Measurements from ENCODE around the gene KIAA1549. TPM values are rescaled to one million over a fixed set of nuclear protein-coding genes. Genes with fewer than 3 reads are reported as not detected.
"Not testable (repeated sequence)": the region's sequence is repeated elsewhere in the genome, so short reads cannot be mapped to it uniquely, and the experiment has no call there.

KIAA1549 gene
- total and polyA plus RNA-seq, 2 donors = 0.48 to 1.9 TPM

GRCh38 chr7:138822867-138823535, 158.2 kb downstream of the KIAA1549 start:
- H3K27me3 ChIP-seq (ENCODE audit: control insufficient read depth in 2 of 2, insufficient read depth in 1 of 2, low read length in 1 of 2) = no peaks in the 10 kb centered on the region
- H3K36me3 ChIP-seq (ENCODE audit: control insufficient read depth in 2 of 2, insufficient read depth in 2 of 2, low read length in 1 of 2) = no peaks in the 10 kb centered on the region
- H3K9me3 ChIP-seq (ENCODE audit: control insufficient read depth in 2 of 2, insufficient read depth in 1 of 2, low read length in 1 of 2) = peaks cover 0 to 4% of the 10 kb centered on the region in 2 donors
- DNase-seq (ENCODE audit: low read depth in 6 of 9, low spot score in 9 of 9) = no peak
- H3K4me3 ChIP-seq (ENCODE audit: low read length in 2 of 2) = no peak overlapping the region
- no peak overlapping the region for H3K27ac ChIP-seq (ENCODE audit: low read depth in 1 of 2, low read length in 1 of 2)
- WGBS = 93% methylated on average over 11 of the region's 11 CpGs
- H3K4me1 ChIP-seq (ENCODE audit: control insufficient read depth in 2 of 2, insufficient read depth in 2 of 2, low read length in 2 of 2) = peaks cover 0 to 5% of the 10 kb centered on the region in 2 donors

GRCh38 chr7:138821912-138822311, 159.3 kb downstream of the KIAA1549 start:
- no peak for DNase-seq (ENCODE audit: low read depth in 6 of 9, low spot score in 9 of 9)
- H3K27ac ChIP-seq (ENCODE audit: low read depth in 1 of 2, low read length in 1 of 2) = no peak overlapping the region
- H3K4me3 ChIP-seq (ENCODE audit: low read length in 2 of 2) = no peak overlapping the region
- WGBS = 97% methylated on average over 7 of the region's 7 CpGs
- H3K27me3 ChIP-seq (ENCODE audit: control insufficient read depth in 2 of 2, insufficient read depth in 1 of 2, low read length in 1 of 2) = no peaks in the 10 kb centered on the region
- no peaks in the 10 kb centered on the region for H3K36me3 ChIP-seq (ENCODE audit: control insufficient read depth in 2 of 2, insufficient read depth in 2 of 2, low read length in 1 of 2)
- H3K4me1 ChIP-seq (ENCODE audit: control insufficient read depth in 2 of 2, insufficient read depth in 2 of 2, low read length in 2 of 2) = peaks cover 0 to 5% of the 10 kb centered on the region in 2 donors
- peaks cover 0 to 4% of the 10 kb centered on the region in 2 donors for H3K9me3 ChIP-seq (ENCODE audit: control insufficient read depth in 2 of 2, insufficient read depth in 1 of 2, low read length in 1 of 2)

GRCh38 chr7:138819625-138820024, 161.6 kb downstream of the KIAA1549 start:
- Histone ChIP-seq H3K36me3 (ENCODE audit: control insufficient read depth in 2 of 2, insufficient read depth in 2 of 2, low read length in 1 of 2) (no peaks in the 10 kb centered on the region), H3K27ac (ENCODE audit: low read depth in 1 of 2, low read length in 1 of 2) (no peak overlapping the region), H3K4me1 (ENCODE audit: control insufficient read depth in 2 of 2, insufficient read depth in 2 of 2, low read length in 2 of 2) (no peaks in the 10 kb centered on the region), H3K4me3 (ENCODE audit: low read length in 2 of 2) (no peak overlapping the region), H3K9me3 (ENCODE audit: control insufficient read depth in 2 of 2, insufficient read depth in 1 of 2, low read length in 1 of 2) (no peaks in the 10 kb centered on the region), H3K27me3 (ENCODE audit: control insufficient read depth in 2 of 2, insufficient read depth in 1 of 2, low read length in 1 of 2) (no peaks in the 10 kb centered on the region)
- no peak for DNase-seq (ENCODE audit: low read depth in 6 of 9, low spot score in 9 of 9)
- 97% methylated on average over 3 of the region's 3 CpGs for WGBS

GRCh38 chr7:138816650-138817049, 164.5 kb downstream of the KIAA1549 start:
- DNase-seq (ENCODE audit: low read depth in 6 of 9, low spot score in 9 of 9) = no peak
- Histone ChIP-seq H3K4me3 (ENCODE audit: low read length in 2 of 2) (no peak overlapping the region), H3K36me3 (ENCODE audit: control insufficient read depth in 2 of 2, insufficient read depth in 2 of 2, low read length in 1 of 2) (no peaks in the 10 kb centered on the region), H3K27me3 (ENCODE audit: control insufficient read depth in 2 of 2, insufficient read depth in 1 of 2, low read length in 1 of 2) (no peaks in the 10 kb centered on the region), H3K27ac (ENCODE audit: low read depth in 1 of 2, low read length in 1 of 2) (no peak overlapping the region), H3K9me3 (ENCODE audit: control insufficient read depth in 2 of 2, insufficient read depth in 1 of 2, low read length in 1 of 2) (no peaks in the 10 kb centered on the region), H3K4me1 (ENCODE audit: control insufficient read depth in 2 of 2, insufficient read depth in 2 of 2, low read length in 2 of 2) (no peaks in the 10 kb centered on the region)
- 93% methylated on average over 1 of the region's 1 CpG for WGBS

- Histone ChIP-seq H3K36me3 (ENCODE audit: control insufficient read depth in 2 of 2, insufficient read depth in 2 of 2, low read length in 1 of 2) (no peaks in the 10 kb centered on the region), H3K27me3 (ENCODE audit: control insufficient read depth in 2 of 2, insufficient read depth in 1 of 2, low read length in 1 of 2) (no peaks in the 10 kb centered on the region), H3K27ac (ENCODE audit: low read depth in 1 of 2, low read length in 1 of 2) (no peak overlapping the region), H3K4me1 (ENCODE audit: control insufficient read depth in 2 of 2, insufficient read depth in 2 of 2, low read length in 2 of 2) (no peaks in the 10 kb centered on the region), H3K4me3 (ENCODE audit: low read length in 2 of 2) (no peak overlapping the region), H3K9me3 (ENCODE audit: control insufficient read depth in 2 of 2, insufficient read depth in 1 of 2, low read length in 1 of 2) (no peaks in the 10 kb centered on the region)
- DNase-seq (ENCODE audit: low read depth in 6 of 9, low spot score in 9 of 9) = no peak
- WGBS = 96% methylated on average over 1 of the region's 1 CpG
Measured at GRCh38 chr7:138814816-138815332, 166.3 kb downstream of the KIAA1549 start.

- Histone ChIP-seq H3K27ac (ENCODE audit: low read depth in 1 of 2, low read length in 1 of 2) (no peak overlapping the region), H3K9me3 (ENCODE audit: control insufficient read depth in 2 of 2, insufficient read depth in 1 of 2, low read length in 1 of 2) (no peaks in the 10 kb centered on the region), H3K4me1 (ENCODE audit: control insufficient read depth in 2 of 2, insufficient read depth in 2 of 2, low read length in 2 of 2) (no peaks in the 10 kb centered on the region), H3K27me3 (ENCODE audit: control insufficient read depth in 2 of 2, insufficient read depth in 1 of 2, low read length in 1 of 2) (no peaks in the 10 kb centered on the region), H3K36me3 (ENCODE audit: control insufficient read depth in 2 of 2, insufficient read depth in 2 of 2, low read length in 1 of 2) (no peaks in the 10 kb centered on the region), H3K4me3 (ENCODE audit: low read length in 2 of 2) (no peak overlapping the region)
- WGBS = 11% methylated on average over 2 of the region's 2 CpGs
- DNase-seq (ENCODE audit: low read depth in 6 of 9, low spot score in 9 of 9) = peak in 1 of 9 donors; percentile 10
Measured at GRCh38 chr7:138813945-138814344, 167.2 kb downstream of the KIAA1549 start.

GRCh38 chr7:138811327-138811726, 169.9 kb downstream of the KIAA1549 start:
- not testable (repeated sequence) for H3K4me3 ChIP-seq (ENCODE audit: low read length in 2 of 2)
- WGBS = 100% methylated on average over 2 of the region's 2 CpGs

GRCh38 chr7:138809346-138809745, 171.8 kb downstream of the KIAA1549 start:
- DNase-seq (ENCODE audit: low read depth in 6 of 9, low spot score in 9 of 9) = no peak
- H3K27ac ChIP-seq (ENCODE audit: low read depth in 1 of 2, low read length in 1 of 2) = no peak overlapping the region
- no peaks in the 10 kb centered on the region for H3K4me1 ChIP-seq (ENCODE audit: control insufficient read depth in 2 of 2, insufficient read depth in 2 of 2, low read length in 2 of 2)
- no peaks in the 10 kb centered on the region for H3K27me3 ChIP-seq (ENCODE audit: control insufficient read depth in 2 of 2, insufficient read depth in 1 of 2, low read length in 1 of 2)
- H3K4me3 ChIP-seq (ENCODE audit: low read length in 2 of 2) = no peak overlapping the region
- no peaks in the 10 kb centered on the region for H3K9me3 ChIP-seq (ENCODE audit: control insufficient read depth in 2 of 2, insufficient read depth in 1 of 2, low read length in 1 of 2)
- WGBS = 96% methylated on average over 4 of the region's 4 CpGs
- H3K36me3 ChIP-seq (ENCODE audit: control insufficient read depth in 2 of 2, insufficient read depth in 2 of 2, low read length in 1 of 2) = no peaks in the 10 kb centered on the region

More at GRCh38 chr7:138811327-138811726, 169.9 kb downstream of the KIAA1549 start:
- H3K27me3 ChIP-seq (ENCODE audit: control insufficient read depth in 2 of 2, insufficient read depth in 1 of 2, low read length in 1 of 2); H3K4me1 ChIP-seq (ENCODE audit: control insufficient read depth in 2 of 2, insufficient read depth in 2 of 2, low read length in 2 of 2); DNase-seq (ENCODE audit: low read depth in 6 of 9, low spot score in 9 of 9); H3K9me3 ChIP-seq (ENCODE audit: control insufficient read depth in 2 of 2, insufficient read depth in 1 of 2, low read length in 1 of 2); H3K27ac ChIP-seq (ENCODE audit: low read depth in 1 of 2, low read length in 1 of 2); H3K36me3 ChIP-seq (ENCODE audit: control insufficient read depth in 2 of 2, insufficient read depth in 2 of 2, low read length in 1 of 2): not testable (repeated sequence)

- 88% methylated on average over 1 of the region's 1 CpG for WGBS
- H3K4me3 ChIP-seq (ENCODE audit: low read length in 2 of 2) = no peak overlapping the region
- H3K36me3 ChIP-seq (ENCODE audit: control insufficient read depth in 2 of 2, insufficient read depth in 2 of 2, low read length in 1 of 2) = no peaks in the 10 kb centered on the region
- H3K4me1 ChIP-seq (ENCODE audit: control insufficient read depth in 2 of 2, insufficient read depth in 2 of 2, low read length in 2 of 2) = no peaks in the 10 kb centered on the region
- no peaks in the 10 kb centered on the region for H3K9me3 ChIP-seq (ENCODE audit: control insufficient read depth in 2 of 2, insufficient read depth in 1 of 2, low read length in 1 of 2)
- DNase-seq (ENCODE audit: low read depth in 6 of 9, low spot score in 9 of 9) = no peak
- H3K27ac ChIP-seq (ENCODE audit: low read depth in 1 of 2, low read length in 1 of 2) = no peak overlapping the region
- H3K27me3 ChIP-seq (ENCODE audit: control insufficient read depth in 2 of 2, insufficient read depth in 1 of 2, low read length in 1 of 2) = no peaks in the 10 kb centered on the region
Measured at GRCh38 chr7:138804618-138805017, 176.6 kb downstream of the KIAA1549 start.

Data from thymus (tissue), 11 donors.